Endodermal cell (in vitro differentiated cells): ENCODE measurements around the gene HNRNPL. TPM values are rescaled to one million over a fixed set of nuclear protein-coding genes. Genes with fewer than 3 reads are reported as not detected.
"Not testable (repeated sequence)": the region's sequence is repeated elsewhere in the genome, so short reads cannot be mapped to it uniquely, and the experiment has no call there.

ENCODE experiments used
- DNase-seq: peaks from one replicate; pipeline ENCODE4 v3.0.0-alpha.2; 2017
- H3K27ac ChIP-seq: 2 replicates; pipeline ENCODE4 v1.5.1; 2013; ENCODE audit warnings: mild to moderate bottlenecking, low read depth, low read length, moderate library complexity
- H3K27me3 ChIP-seq: 2 replicates; pipeline ENCODE4 v1.6.1; 2013; ENCODE audit warnings: mild to moderate bottlenecking, low read length, moderate library complexity; ENCODE audit not compliant: insufficient read depth, control insufficient read depth, poor library complexity, severe bottlenecking
- H3K36me3 ChIP-seq: 2 replicates; pipeline ENCODE4 v1.7.0; 2013; ENCODE audit warnings: mild to moderate bottlenecking, low read length, moderate library complexity; ENCODE audit not compliant: control insufficient read depth, insufficient read depth
- H3K4me1 ChIP-seq: one replicate; pipeline ENCODE4 v1.7.0; 2013; ENCODE audit warnings: low read length; ENCODE audit not compliant: control insufficient read depth, insufficient read depth
- H3K4me3 ChIP-seq: 2 replicates; pipeline ENCODE4 v1.5.1; 2013; ENCODE audit warnings: mild to moderate bottlenecking, low read length, moderate library complexity
- H3K9ac ChIP-seq: 2 replicates; pipeline ENCODE4 v1.6.1; 2013; ENCODE audit warnings: mild to moderate bottlenecking, low read length, moderate library complexity; ENCODE audit not compliant: poor library complexity, severe bottlenecking; ENCODE audit errors: extremely low read depth
- H3K9me3 ChIP-seq: 2 replicates; pipeline ENCODE4 v1.6.1; 2013; ENCODE audit warnings: mild to moderate bottlenecking, low read length, moderate library complexity; ENCODE audit not compliant: control insufficient read depth
- H3K27ac Mint-ChIP-seq: 2 replicates; pipeline ENCODE4 v1.8.0; 2020; ENCODE audit warnings: mixed read lengths
- H3K27me3 Mint-ChIP-seq: 2 replicates; pipeline ENCODE4 v1.8.0; 2021; ENCODE audit warnings: mild to moderate bottlenecking, mixed read lengths; ENCODE audit not compliant: insufficient read depth
- H3K36me3 Mint-ChIP-seq: 2 replicates; pipeline ENCODE4 v1.8.0; 2020; ENCODE audit warnings: low read depth, mixed read lengths
- H3K4me1 Mint-ChIP-seq: 2 replicates; pipeline ENCODE4 v1.8.0; 2020; ENCODE audit warnings: mixed read lengths
- H3K4me3 Mint-ChIP-seq: 2 replicates; pipeline ENCODE4 v1.8.0; 2020; ENCODE audit warnings: mild to moderate bottlenecking, moderate library complexity, mixed read lengths
- H3K9me3 Mint-ChIP-seq: 2 replicates; pipeline ENCODE4 v1.8.0; 2020; ENCODE audit warnings: mild to moderate bottlenecking, mixed read lengths
- CTCF ChIP-seq: fragments of 200-600 bp; sonication (generic); conservative IDR thresholded peaks from 2 replicates; pipeline ENCODE4 v1.5.0; 2021; ENCODE audit warnings: antibody characterized with exemption, mild to moderate bottlenecking
- WGBS, 2 experiments: methylation state at CpG; one replicate each; pipeline versions ENCODE4 v1.1.5 to v1.1.7; 2013; ENCODE audit warnings: missing lambda C conversion rate in 2 of 2, mixed read lengths in 1 of 2; ENCODE audit not compliant: insufficient coverage in 1 of 2, insufficient read length in 1 of 2; 5-methylcytosine and 5-hydroxymethylcytosine counted together
- total RNA-seq, 2 donors: library from RNA; stranded (reverse); fragmentation: NEBNext Ultra II Directional in 1 of 2; extraction: Animal tissue kit (Norgen Biotek cat#: 25700) in 1 of 2; gene quantifications; 2 replicates in 1 of 2; 3 replicates in 1 of 2; pipeline ENCODE4 v1.2.1, GENCODE V29; 2021

The HNRNPL gene
- total RNA-seq, 2 donors from 2014 or later: 607 to 646 TPM

GRCh38 chr19:38856813-38857212, 7.0 kb upstream of the HNRNPL start:
- H3K27me3 ChIP-seq: no peaks in the 10 kb centered on the region
- Mint-ChIP-seq H3K36me3 (no peaks in the 10 kb centered on the region), H3K4me1 (peaks cover 4% of the 10 kb centered on the region), H3K4me3 (no peak overlapping the region), H3K9me3 (peaks cover 18% of the 10 kb centered on the region), H3K27ac (no peak overlapping the region), H3K27me3 (no peaks in the 10 kb centered on the region)
- no peak overlapping the region for H3K9ac ChIP-seq
- no peak overlapping the region for H3K27ac ChIP-seq
- no peak overlapping the region for H3K4me3 ChIP-seq
- TF ChIP-seq CTCF: no peak
- no peaks in the 10 kb centered on the region for H3K4me1 ChIP-seq
- no peaks in the 10 kb centered on the region for H3K36me3 ChIP-seq
- H3K9me3 ChIP-seq: no peaks in the 10 kb centered on the region
- no peak for DNase-seq
- WGBS, 2 experiments: 93 to 100% methylated on average over 1 to 3 of the region's 3 CpGs

GRCh38 chr19:38855751-38856150, 6.0 kb upstream of the HNRNPL start:
- H3K4me3 ChIP-seq, H3K27ac Mint-ChIP-seq, H3K4me3 Mint-ChIP-seq, H3K4me1 Mint-ChIP-seq, H3K9ac ChIP-seq, H3K9me3 ChIP-seq, H3K36me3 ChIP-seq, DNase-seq, H3K4me1 ChIP-seq, H3K27ac ChIP-seq, H3K27me3 ChIP-seq, H3K27me3 Mint-ChIP-seq, H3K36me3 Mint-ChIP-seq: not testable (repeated sequence)
- WGBS, 2 experiments: 97% methylated on average over 16 of the region's 37 CpGs; no CpG with 5 or more reads in 1 of the 2 experiments
- peaks cover 18% of the 10 kb centered on the region for H3K9me3 Mint-ChIP-seq

- H3K4me1 ChIP-seq, H3K27me3 Mint-ChIP-seq, H3K36me3 ChIP-seq, H3K27ac Mint-ChIP-seq, H3K9ac ChIP-seq, H3K4me1 Mint-ChIP-seq, DNase-seq, H3K36me3 Mint-ChIP-seq, H3K27ac ChIP-seq, H3K4me3 Mint-ChIP-seq, H3K27me3 ChIP-seq, H3K9me3 ChIP-seq, H3K4me3 ChIP-seq: not testable (repeated sequence)
- WGBS, 2 experiments: no CpG with 5 or more reads among the region's 3 CpGs
- H3K9me3 Mint-ChIP-seq: peaks cover 18% of the 10 kb centered on the region
Observed at GRCh38 chr19:38854961-38855360, 5.2 kb upstream of the HNRNPL start.

- Histone ChIP-seq H3K27me3 (no peaks in the 10 kb centered on the region), H3K4me1 (no peaks in the 10 kb centered on the region), H3K4me3 (peak overlapping the region; percentile 88), H3K9me3 (no peaks in the 10 kb centered on the region), H3K9ac (peak overlapping the region; percentile 95), H3K27ac (no peak overlapping the region), H3K36me3 (peaks cover 7% of the 10 kb centered on the region)
- Mint-ChIP-seq H3K36me3 (peaks cover 9% of the 10 kb centered on the region), H3K27me3 (no peaks in the 10 kb centered on the region), H3K4me3 (peak overlapping the region; percentile 85), H3K4me1 (peaks cover 10% of the 10 kb centered on the region), H3K9me3 (peaks cover 18% of the 10 kb centered on the region), H3K27ac (peak overlapping the region; percentile 99)
- no peak for DNase-seq
- 87 to 94% methylated on average over 11 to 17 of the region's 17 CpGs for WGBS, 2 experiments
- TF ChIP-seq CTCF: no peak
Observed at GRCh38 chr19:38853214-38853613, 3.4 kb upstream of the HNRNPL start.
